ENCODE results near the gene GOLGA6C.
"Not testable (repeated sequence)": the region's sequence is repeated elsewhere in the genome, so short reads cannot be mapped to it uniquely, and the experiment has no call there.

GOLGA6C gene

GRCh38 chr15:75319231-75319897 lies 61.2 kb downstream of the GOLGA6C start:
- not testable (repeated sequence) for DNase-seq (ENCODE audit: low spot score)

All from hepatic stellate cell (primary cell).